Transverse colon (tissue), 3 donors: ENCODE measurements around the gene IRF2.

Source experiments
- POLR2A ChIP-seq: fragments of 450-650 bp; IDR thresholded peaks from one replicate; pipeline ENCODE4 v1.6.1; 2016; ENCODE audit warnings: antibody characterized with exemption, mild to moderate bottlenecking, moderate library complexity
- POLR2AphosphoS5 ChIP-seq, 3 donors: sonication (generic); formaldehyde crosslinking; IDR thresholded peaks; one replicate each; pipeline ENCODE4 v1.6.1; 2016; ENCODE audit warnings: antibody characterized with exemption in 3 of 3

GRCh38 chr4:184514121-184514988 lies 40.0 kb upstream of the IRF2 start:
- TF ChIP-seq POLR2A, result no peak
- TF ChIP-seq POLR2AphosphoS5 (IDR thresholded peaks at IDR 0.05), result no peak
